CD4-positive, alpha-beta T cell treated with Interleukin-21 for 1 hour (primary cell): Measurements from ENCODE around the gene NFU1.
"Not testable (repeated sequence)": the region's sequence is repeated elsewhere in the genome, so short reads cannot be mapped to it uniquely, and the experiment has no call there.

Experiments used
- DNase-seq: peaks from one replicate; pipeline ENCODE4 v3.0.0-alpha.2; 2020

The NFU1 gene

GRCh38 chr2:69386360-69386759, 50.9 kb downstream of the NFU1 start:
- DNase-seq = peak; percentile 14

DNA sequence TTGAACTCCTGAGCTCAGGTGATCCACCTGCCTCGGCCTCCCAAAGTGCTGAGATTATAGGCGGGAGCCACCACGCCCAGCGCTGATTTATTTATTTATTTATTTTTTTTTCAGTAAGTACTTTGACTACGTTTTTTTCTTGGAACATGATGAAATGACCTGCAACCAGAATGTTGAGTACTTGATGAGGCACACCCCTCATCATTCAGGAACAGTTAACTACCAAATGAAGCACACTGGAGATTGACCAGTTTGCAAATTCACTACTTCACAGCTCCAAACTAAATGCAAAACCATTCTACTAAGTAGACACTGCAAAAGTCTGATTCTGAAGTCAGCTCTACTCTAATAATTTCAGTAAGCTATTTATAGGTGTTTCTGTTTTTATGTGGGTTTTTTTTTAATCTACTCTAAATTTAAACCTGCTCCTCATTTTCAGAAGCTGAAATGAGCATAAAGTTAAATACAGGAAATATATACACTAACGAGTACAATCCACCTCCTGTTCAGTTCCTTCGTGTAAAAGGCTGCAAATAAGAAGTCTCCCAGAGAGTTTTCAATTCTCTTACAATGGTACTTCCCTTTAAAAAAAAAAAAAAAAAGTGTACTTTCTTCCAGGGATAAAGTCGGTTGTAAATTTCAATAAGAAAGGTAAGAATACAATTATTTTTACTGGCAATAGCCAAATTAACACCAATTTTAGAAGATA, 51.6 kb downstream of the NFU1 start:
- no peak for DNase-seq

DNA sequence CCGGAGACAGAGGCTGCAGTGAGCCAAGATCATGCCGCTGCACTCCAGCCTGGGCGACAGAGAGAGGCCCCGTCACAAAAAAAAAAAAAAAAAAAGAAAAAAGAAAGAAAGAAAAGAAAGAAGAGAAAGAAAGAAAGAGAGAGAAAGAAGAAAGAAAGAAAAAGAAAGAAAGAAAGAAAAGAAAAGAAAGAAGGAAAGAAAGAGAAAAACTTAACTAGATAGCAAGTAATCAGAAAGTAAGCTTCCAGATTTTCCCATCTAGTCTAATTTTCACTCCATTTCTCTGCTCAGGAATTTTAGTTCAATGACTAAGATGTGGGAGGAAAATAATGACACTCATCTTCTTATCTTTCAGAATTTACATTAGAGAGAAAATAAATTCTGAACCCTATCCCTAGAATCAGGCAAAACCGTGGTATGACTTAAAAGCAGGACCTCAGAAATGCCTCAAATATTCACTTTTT, 52.6 kb downstream of the NFU1 start:
- DNase-seq = no peak

- DNase-seq = no peak
Observed at GRCh38 chr2:69383176-69383812, 53.9 kb downstream of the NFU1 start.

GRCh38 chr2:69382547-69382946, 54.7 kb downstream of the NFU1 start:
- DNase-seq = no peak

GRCh38 chr2:69381337-69381737, 55.9 kb downstream of the NFU1 start:
- DNase-seq = no peak

GRCh38 chr2:69380072-69380917, 56.9 kb downstream of the NFU1 start:
- no peak for DNase-seq

- no peak for DNase-seq
Observed at GRCh38 chr2:69376403-69376802, 60.8 kb downstream of the NFU1 start.

DNA sequence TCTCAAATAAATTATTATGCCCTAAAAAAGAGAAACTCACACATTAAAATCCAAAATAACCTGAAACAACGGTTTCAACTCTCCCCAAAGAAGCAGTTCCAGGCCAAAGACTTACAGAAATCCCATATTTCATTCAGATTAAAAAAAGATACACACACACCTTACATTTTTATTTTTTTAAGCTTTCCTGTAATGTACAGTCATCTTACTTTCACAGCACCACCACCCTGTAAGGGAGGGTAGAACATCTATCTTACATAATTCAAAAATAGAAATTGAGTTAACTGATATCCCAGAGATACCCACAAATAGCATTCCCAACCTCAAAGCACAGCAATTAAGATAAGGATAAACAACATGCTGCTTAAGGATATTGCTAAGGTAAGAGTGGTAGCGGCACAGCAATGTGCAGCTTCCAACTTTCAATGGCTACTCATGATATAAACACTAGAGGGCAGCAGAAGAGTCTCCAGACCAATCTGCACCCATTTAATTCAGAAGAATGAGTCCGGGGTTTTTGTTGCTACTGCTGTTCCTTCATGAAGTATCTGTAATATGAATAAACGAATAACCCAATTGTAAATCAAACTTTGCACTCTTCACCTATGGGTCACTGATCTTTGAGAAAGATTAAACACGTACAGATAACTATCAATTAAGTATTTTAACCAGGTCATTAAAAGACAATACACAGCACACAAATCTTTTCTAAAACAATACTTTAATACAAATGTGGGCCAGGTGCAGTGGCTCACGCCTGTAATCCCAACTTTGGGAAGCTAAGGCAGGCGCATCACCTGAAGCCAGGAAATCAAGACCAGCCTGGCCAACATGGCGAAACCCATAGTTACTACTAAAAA, 61.5 kb downstream of the NFU1 start:
- peak; percentile 53 for DNase-seq

DNA sequence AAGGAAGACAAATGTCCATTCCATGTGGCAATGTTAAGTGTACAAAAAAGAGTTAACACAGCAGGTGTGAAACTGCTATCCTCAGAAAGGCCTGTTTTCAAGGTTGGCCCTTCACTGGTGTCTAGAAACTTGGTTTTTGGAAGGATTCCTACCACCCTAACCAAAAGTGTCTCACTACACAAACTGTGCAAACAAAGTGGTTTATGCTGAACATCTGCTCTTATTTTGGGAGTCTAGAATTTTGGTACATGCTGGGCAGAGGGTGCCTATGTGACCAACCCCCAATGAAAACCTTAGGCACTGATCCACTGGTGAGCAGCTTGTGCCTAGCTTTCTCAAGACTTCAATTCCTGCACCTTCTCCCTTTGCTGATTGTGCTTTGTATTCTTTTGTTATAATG, 64.5 kb downstream of the NFU1 start:
- DNase-seq = no peak

DNA sequence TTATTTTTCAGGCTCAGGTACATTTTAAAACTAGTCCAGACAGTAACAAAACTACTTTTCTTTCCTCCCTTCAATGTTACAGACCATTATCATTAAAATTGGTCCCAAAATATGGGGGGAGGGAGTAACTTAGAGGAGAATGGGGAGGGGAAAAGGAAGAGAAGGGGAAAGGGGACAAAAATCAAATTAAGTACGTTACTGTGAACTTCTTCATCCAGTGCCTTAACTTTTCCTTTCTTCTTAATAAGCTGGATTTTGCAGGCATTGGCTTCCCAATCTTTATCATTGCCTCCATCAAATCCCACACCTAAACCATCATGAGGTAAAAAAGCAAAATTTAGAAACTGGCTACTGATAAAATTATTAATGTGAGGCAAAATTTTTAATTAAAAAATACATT, 67.4 kb downstream of the NFU1 start:
- DNase-seq = no peak

DNA sequence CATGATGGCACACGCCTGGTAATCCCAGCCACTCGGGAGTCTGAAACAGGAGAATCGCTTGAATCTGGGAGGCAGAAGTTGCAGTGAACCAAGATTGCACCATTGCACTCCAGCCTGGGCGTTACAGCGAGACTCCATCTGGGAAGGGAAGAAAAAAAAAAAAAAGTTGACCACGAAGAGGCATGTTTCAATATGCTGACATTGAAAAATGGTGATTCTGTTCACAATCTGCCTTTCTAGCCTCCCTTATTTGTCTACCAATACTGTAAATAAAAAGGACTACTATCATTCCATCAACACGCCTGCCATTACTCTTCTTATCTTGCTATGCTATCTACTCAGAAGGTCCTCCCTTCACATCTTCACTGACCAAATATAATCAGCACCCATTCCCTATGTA, 68.6 kb downstream of the NFU1 start:
- no peak for DNase-seq

- no peak for DNase-seq
Observed at GRCh38 chr2:69359371-69359770, 77.9 kb downstream of the NFU1 start.

DNA sequence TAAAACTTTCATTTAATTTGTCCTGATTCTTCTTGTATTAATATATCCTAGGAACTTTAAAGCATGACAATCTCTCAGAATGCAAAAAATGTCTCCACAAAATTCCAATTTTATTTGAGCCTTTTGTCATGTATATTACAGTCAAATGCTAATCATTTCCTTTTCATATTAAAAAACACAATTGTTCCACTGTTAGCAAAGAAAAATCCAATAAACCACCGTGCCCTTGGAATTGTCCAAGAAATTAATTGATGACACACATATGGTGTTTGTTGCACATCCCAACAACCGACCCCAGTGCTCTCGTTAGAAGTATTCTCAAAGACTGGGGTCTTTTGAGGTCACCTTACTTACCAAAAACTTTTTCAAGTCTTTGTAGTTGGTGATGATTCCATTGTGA, 78.3 kb downstream of the NFU1 start:
- DNase-seq = no peak

- DNase-seq = no peak
Observed at GRCh38 chr2:69356471-69356870, 80.8 kb downstream of the NFU1 start.

GRCh38 chr2:69354976-69355375, 82.3 kb downstream of the NFU1 start:
- DNase-seq = not testable (repeated sequence)

DNA sequence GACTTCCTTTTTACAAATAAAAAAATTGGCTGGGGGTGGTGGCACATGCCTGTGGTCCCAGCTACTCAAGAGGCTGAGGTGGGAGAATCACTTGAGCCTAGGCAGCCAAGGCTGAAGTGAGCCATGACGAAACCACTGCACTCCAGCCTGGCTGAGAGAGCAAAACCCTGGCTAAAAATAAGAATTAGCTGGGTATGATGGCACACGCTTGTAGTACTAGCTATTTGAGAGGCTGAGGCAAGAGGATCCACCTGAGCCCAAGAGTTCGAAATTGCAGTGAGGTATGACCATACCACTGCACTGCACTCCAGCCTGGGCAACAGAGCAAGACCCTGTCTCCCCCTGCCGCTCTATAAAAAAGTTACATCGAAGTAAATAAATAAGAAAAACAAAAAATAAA, 83.9 kb downstream of the NFU1 start:
- no peak for DNase-seq

GRCh38 chr2:69348781-69349180, 88.5 kb downstream of the NFU1 start:
- no peak for DNase-seq
